ENCODE data around the gene POLN. TPM values are rescaled to one million over a fixed set of nuclear protein-coding genes. Genes with fewer than 3 reads are reported as not detected.

The POLN gene
- total RNA-seq, 4 donors from 2014 or later: 3.3 to 9.6 (median 5.5) TPM

GRCh38 chr4:2268357-2269205 is 26.7 kb upstream of the POLN start:
- Histone ChIP-seq H3K4me1 (peaks cover 0 to 35% (median 14%) of the 10 kb centered on the region in 4 donors), H3K9me3 (no peaks in the 10 kb centered on the region), H3K27ac (no peak overlapping the region), H3K36me3 (peaks cover 0 to 39% (median 0%) of the 10 kb centered on the region in 3 donors), H3K4me3 (no peak overlapping the region), H3K27me3 (no peaks in the 10 kb centered on the region)
- no peak for DNase-seq (ENCODE audit: low spot score in 2 of 2)
- TF ChIP-seq POLR2A (IDR thresholded peaks at IDR 0.05): no peak
- TF ChIP-seq, protein P1, sequence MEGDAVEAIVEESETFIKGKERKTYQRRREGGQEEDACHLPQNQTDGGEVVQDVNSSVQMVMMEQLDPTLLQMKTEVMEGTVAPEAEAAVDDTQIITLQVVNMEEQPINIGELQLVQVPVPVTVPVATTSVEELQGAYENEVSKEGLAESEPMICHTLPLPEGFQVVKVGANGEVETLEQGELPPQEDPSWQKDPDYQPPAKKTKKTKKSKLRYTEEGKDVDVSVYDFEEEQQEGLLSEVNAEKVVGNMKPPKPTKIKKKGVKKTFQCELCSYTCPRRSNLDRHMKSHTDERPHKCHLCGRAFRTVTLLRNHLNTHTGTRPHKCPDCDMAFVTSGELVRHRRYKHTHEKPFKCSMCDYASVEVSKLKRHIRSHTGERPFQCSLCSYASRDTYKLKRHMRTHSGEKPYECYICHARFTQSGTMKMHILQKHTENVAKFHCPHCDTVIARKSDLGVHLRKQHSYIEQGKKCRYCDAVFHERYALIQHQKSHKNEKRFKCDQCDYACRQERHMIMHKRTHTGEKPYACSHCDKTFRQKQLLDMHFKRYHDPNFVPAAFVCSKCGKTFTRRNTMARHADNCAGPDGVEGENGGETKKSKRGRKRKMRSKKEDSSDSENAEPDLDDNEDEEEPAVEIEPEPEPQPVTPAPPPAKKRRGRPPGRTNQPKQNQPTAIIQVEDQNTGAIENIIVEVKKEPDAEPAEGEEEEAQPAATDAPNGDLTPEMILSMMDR (IDR thresholded peaks at IDR 0.05): no peak
- WGBS, 2 donors: 73 to 80% methylated on average over 12 to 20 of the region's 22 CpGs

GRCh38 chr4:2267841-2268240 is 25.9 kb upstream of the POLN start:
- Histone ChIP-seq H3K9me3 (no peaks in the 10 kb centered on the region), H3K27me3 (no peaks in the 10 kb centered on the region), H3K27ac (no peak overlapping the region), H3K4me1 (peaks cover 0 to 42% (median 21%) of the 10 kb centered on the region in 4 donors), H3K4me3 (no peak overlapping the region), H3K36me3 (peaks cover 0 to 31% (median 0%) of the 10 kb centered on the region in 3 donors)
- WGBS, 2 donors: 83 to 89% methylated on average over 12 of the region's 12 CpGs
- TF ChIP-seq POLR2A (IDR thresholded peaks at IDR 0.05): no peak
- no peak for TF ChIP-seq EP300 (IDR thresholded peaks at IDR 0.05)
- TF ChIP-seq, protein P1 (IDR thresholded peaks at IDR 0.05): no peak
- DNase-seq (ENCODE audit: low spot score in 2 of 2): no peak

GRCh38 chr4:2267320-2267811 is 25.4 kb upstream of the POLN start:
- WGBS, 2 donors: 84 to 88% methylated on average over 5 to 9 of the region's 18 CpGs
- TF ChIP-seq, protein P1 (IDR thresholded peaks at IDR 0.05): no peak
- Histone ChIP-seq H3K4me3 (no peak overlapping the region), H3K36me3 (peaks cover 0 to 27% (median 0%) of the 10 kb centered on the region in 3 donors), H3K27ac (peak overlapping the region in 2 of 4 donors; percentile 26 to 52), H3K4me1 (peaks cover 0 to 45% (median 24%) of the 10 kb centered on the region in 4 donors), H3K9me3 (no peaks in the 10 kb centered on the region), H3K27me3 (no peaks in the 10 kb centered on the region)
- DNase-seq (ENCODE audit: low spot score in 2 of 2): no peak

DNA sequence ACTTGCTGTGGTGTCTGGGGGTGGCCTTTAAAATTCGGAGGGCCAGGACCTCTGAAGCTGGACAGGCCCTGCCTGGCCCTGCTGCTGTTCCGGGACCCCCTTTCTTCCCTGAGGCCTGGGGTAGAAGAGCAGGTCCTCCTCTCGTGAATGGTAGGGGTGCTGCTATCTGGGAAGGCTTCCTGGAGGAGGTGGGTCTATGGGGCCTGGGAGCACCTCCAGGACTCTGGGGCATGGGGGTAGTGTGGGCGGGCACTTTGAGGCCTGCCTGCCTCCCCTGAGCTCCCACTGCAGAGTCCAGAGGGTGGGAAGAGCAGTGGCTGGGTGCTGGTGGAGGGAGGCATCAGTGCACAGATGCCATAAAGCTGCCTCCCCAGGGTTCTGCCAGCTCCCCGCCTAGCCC is 24.9 kb upstream of the POLN start:
- Histone ChIP-seq H3K27ac (peak overlapping the region in 2 of 4 donors; percentile 26 to 52), H3K27me3 (no peaks in the 10 kb centered on the region), H3K4me1 (peaks cover 0 to 45% (median 24%) of the 10 kb centered on the region in 4 donors), H3K36me3 (peaks cover 0 to 22% (median 0%) of the 10 kb centered on the region in 3 donors), H3K9me3 (no peaks in the 10 kb centered on the region), H3K4me3 (no peak overlapping the region)
- TF ChIP-seq, protein P1 (IDR thresholded peaks at IDR 0.05): no peak
- no peak for TF ChIP-seq POLR2A (IDR thresholded peaks at IDR 0.05)
- TF ChIP-seq EP300 (IDR thresholded peaks at IDR 0.05): no peak
- no peak for DNase-seq (ENCODE audit: low spot score in 2 of 2)
- 62 to 82% methylated on average over 5 of the region's 5 CpGs for WGBS, 2 donors

DNA sequence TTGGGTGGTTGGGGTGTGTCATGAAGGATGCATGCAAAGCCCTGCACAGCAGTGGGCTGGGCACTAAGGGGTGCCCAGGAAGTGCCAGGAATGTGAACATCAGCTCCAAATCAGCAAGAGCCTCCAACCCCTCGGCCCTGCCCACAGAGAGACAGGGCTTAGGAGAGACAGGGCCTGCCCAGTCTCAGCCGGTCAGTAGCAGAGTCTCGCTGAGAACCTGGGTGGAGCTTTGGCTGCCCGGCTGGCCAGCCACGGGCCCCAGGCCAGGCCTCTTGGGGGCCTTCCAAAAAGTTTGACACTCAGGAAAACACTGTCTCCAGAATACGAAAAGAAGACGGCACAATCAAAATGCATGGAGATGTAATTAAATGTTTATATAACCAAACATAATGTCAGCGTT is 24.3 kb upstream of the POLN start:
- Histone ChIP-seq H3K9me3 (no peaks in the 10 kb centered on the region), H3K27ac (peak overlapping the region; percentile 32 to 70 (median 61)), H3K27me3 (no peaks in the 10 kb centered on the region), H3K4me1 (peaks cover 0 to 45% (median 24%) of the 10 kb centered on the region in 4 donors), H3K4me3 (no peak overlapping the region), H3K36me3 (peaks cover 0 to 16% (median 0%) of the 10 kb centered on the region in 3 donors)
- DNase-seq (ENCODE audit: low spot score in 2 of 2): peak; percentile 38 to 48
- TF ChIP-seq POLR2A (IDR thresholded peaks at IDR 0.05): no peak
- no peak for TF ChIP-seq EP300 (IDR thresholded peaks at IDR 0.05)
- TF ChIP-seq, protein P1 (IDR thresholded peaks at IDR 0.05): no peak
- WGBS, 2 donors: 13 to 33% methylated on average over 8 of the region's 8 CpGs

All from tibial nerve (tissue), 4 donors.